GM13977 (cell line): ENCODE data around the gene ODF2L.
A peak's percentile ranks its signal among the peaks of the same experiment; 100 is the strongest.
"Not testable (repeated sequence)": the region's sequence is repeated elsewhere in the genome, so short reads cannot be mapped to it uniquely, and the experiment has no call there.

Source experiments
- DNase-seq: peaks from one replicate; pipeline ENCODE4 v3.0.0; 2012; ENCODE audit warnings: low spot score
- in situ Hi-C: fragments of 300-500 bp; cut with MboI; formaldehyde crosslinking; loops from one replicate; pipeline ENCODE4 v1.12.0; 2022; ENCODE audit warnings: low sequenced_read_pairs, low pct_unique_long_range_greater_than_20kb, mixed read lengths, inconsistent platforms; ENCODE audit not compliant: unreplicated experiment
- TF ChIP-seq, protein P1 (sequence below): IDR thresholded peaks from 2 replicates; pipeline ENCODE4 v1.5.1; 2012; ENCODE audit warnings: mild to moderate bottlenecking, control low read depth; ENCODE audit not compliant: insufficient read depth; ENCODE audit errors: extremely low read depth, missing control alignments

Gene ODF2L

DNA sequence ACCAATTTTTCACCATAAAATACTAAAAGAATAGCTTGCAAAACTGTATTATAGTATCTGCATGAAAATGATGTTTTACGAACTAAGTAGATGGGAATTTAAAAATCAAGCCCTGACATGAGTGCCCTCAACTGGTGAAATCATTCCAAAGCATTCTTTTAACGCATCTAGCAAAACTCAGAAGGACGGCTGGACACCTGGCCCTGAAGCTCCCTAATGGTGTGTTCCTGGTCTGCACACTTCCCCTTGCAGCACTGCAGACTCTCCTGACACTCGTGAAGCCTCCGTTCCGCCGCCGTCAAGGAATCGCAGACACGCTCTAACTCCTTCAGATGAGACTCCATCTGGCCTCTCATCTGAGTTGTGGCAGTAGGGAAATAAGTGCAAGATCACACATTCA, 39.9 kb downstream of the ODF2L start:
- in situ Hi-C loops: no loop called here
- TF ChIP-seq, protein P1, sequence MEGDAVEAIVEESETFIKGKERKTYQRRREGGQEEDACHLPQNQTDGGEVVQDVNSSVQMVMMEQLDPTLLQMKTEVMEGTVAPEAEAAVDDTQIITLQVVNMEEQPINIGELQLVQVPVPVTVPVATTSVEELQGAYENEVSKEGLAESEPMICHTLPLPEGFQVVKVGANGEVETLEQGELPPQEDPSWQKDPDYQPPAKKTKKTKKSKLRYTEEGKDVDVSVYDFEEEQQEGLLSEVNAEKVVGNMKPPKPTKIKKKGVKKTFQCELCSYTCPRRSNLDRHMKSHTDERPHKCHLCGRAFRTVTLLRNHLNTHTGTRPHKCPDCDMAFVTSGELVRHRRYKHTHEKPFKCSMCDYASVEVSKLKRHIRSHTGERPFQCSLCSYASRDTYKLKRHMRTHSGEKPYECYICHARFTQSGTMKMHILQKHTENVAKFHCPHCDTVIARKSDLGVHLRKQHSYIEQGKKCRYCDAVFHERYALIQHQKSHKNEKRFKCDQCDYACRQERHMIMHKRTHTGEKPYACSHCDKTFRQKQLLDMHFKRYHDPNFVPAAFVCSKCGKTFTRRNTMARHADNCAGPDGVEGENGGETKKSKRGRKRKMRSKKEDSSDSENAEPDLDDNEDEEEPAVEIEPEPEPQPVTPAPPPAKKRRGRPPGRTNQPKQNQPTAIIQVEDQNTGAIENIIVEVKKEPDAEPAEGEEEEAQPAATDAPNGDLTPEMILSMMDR: peak; percentile 18
- DNase-seq: no peak

DNA sequence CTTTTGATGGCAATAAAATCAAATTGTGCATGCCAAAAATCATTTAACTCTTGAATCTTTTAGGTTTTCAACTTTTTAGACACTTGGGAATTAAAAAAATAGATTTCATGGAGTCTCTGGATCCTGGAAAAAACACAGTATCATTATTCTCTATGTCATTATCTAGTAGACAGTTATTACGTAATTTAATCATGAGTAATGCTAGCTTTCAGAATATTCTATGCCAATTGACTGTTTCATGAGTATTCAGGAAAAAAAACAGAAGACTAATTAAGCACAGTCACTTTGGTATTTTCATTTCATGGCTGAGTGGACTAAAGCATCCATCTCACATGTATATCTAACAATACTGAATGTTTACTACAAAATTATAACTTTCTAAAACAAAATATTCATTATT, 44.0 kb downstream of the ODF2L start:
- no peak for DNase-seq
- in situ Hi-C loops: no loop called here
- TF ChIP-seq, protein P1: no peak

DNA sequence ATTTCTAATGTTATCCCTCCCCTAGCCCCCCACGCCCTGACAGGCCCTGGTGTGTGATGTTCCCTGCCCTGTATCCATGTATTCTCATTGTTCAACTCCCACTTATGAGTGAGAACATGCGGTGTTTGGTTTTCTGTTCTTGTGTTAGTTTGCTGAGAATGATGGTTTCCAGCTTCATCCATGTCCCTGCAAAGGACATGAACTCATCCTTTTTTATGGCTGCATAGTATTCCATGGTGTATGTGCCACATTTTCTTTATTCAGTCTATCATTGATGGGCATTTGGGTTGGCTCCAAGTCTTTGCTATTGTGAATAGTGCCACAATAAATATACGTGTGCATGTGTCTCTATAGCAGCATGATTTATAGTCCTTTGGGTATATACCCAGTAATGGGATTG, 45.9 kb downstream of the ODF2L start:
- in situ Hi-C loops, DNase-seq: not testable (repeated sequence)

DNA sequence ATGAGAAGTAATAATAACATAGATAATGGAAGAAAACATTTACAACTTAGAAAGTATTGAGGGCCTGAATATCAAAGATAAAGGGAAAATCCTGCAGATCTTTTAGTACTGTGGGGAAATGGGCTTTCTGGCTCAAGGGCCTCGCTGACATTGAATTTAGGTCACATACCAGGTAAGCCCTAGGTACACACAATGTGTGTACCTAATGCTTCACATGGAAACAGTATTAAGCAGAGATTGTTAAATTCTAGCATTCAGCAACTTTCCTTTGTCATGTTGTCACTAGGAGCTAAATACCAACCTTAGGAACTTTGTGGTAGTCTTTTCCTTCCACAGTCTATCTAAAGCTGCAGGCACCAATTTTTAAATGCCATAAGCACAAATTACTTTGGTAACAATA, 49.7 kb downstream of the ODF2L start:
- no peak for DNase-seq
- in situ Hi-C loops: no loop called here
- TF ChIP-seq, protein P1: no peak

DNA sequence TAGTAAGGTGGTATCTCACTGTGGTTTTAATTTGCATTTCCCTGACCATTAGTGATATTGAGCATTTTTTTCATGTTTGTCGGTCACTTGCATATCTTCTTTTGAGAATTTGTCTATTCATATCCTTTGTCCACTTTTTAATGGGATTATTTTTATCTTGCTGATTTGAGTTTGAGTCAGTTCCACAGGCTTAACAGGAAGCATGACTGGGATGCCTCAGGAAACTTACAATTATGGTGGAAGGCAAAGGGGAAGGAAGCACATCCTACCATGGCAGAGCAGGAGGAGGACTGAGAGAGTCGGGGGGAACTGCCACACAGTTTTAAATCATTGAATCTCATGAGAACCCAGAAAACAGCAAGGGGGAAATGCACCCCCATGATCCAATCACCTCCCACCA, 51.1 kb downstream of the ODF2L start:
- in situ Hi-C loops: no loop called here
- no peak for DNase-seq
- TF ChIP-seq, protein P1: no peak

DNA sequence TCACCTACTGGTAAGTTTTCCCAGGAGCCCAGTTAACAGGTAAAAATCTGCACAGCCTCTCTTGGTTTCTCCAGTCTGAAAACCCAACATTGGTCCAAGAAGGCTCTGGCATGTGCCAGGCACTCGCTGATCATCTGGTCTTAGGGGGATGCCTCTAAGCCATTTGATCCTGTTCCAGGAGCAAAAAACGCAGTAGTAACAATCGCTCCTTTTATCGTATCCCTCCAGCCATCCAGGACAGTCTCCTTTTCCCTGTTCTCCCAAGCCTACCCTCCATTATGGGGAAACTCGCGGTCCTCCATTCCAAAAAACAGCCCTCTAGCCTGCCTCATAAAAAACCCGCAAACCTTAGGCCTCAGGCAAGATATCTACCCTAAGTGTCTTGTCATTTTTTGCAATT, 56.2 kb downstream of the ODF2L start:
- in situ Hi-C loops: no loop called here
- TF ChIP-seq, protein P1: no peak
- DNase-seq: no peak

DNA sequence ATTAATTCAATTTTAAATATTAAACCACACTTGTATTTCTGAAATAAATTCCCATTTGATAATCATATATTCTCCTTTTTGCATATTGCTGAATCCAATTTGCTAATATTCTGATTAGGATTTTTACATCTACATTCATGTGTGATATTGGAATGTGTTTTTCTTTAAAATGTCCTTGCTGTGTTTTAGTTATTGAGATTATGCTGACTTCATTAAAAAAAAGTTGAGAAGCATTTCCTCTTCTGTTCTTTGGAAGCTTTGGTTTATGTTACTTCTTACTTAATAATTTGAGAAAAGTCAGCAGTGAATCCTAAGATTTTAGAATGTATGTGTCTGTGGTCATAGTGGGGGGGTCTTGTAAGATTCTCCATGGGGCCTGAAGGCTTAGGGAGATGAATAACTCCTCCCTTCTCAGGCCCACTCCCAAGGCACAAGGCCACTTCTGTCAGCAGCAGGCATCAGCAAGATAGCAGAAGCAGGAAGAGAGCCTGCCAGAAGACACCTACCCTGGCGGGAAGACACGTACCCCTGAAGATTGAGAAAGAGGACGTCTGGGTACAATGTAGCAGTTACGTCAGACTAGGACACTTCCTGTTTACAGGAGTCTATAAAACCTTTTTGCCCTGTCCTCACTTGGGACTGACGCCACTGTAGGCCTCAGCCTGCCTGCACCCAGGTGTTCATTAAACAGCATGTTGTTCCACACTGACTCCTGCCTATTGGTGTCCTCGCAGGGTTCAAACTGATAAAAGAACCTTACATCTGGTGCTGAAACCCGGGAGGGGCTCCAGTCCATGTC, 56.9 kb downstream of the ODF2L start:
- TF ChIP-seq, protein P1: no peak
- DNase-seq: no peak
- in situ Hi-C loops: no loop called here
